HepG2 (cell line): Measurements from ENCODE around the gene KLF3.

Experiments used
- CEBPB ChIP-seq: IDR thresholded peaks from 2 replicates; pipeline ENCODE4 v1.6.1; 2011; ENCODE audit warnings: low read depth, low read length, improper control_type of control experiment, borderline replicate concordance
- MYC ChIP-seq: sonication (generic); formaldehyde crosslinking; IDR thresholded peaks from 2 replicates; pipeline ENCODE4 v1.9.0; 2021; ENCODE audit warnings: missing genetic modification reagents, borderline replicate concordance
- PAX8 ChIP-seq: sonication (generic); formaldehyde crosslinking; IDR thresholded peaks from 2 replicates; pipeline ENCODE4 v1.8.0; 2022; ENCODE audit warnings: mild to moderate bottlenecking, missing genetic modification reagents, borderline replicate concordance
- PCBP1 ChIP-seq: fragments of 200-400 bp; formaldehyde crosslinking; IDR thresholded peaks from 2 replicates; pipeline ENCODE4 v1.6.1; 2017; ENCODE audit warnings: mild to moderate bottlenecking, low read depth, low read length, borderline replicate concordance
- POLR2AphosphoS5 ChIP-seq: IDR thresholded peaks from 2 replicates; pipeline ENCODE4 v1.6.1; 2012; ENCODE audit warnings: low read depth, low read length
- RBM22 ChIP-seq: fragments of 200-400 bp; formaldehyde crosslinking; optimal IDR thresholded peaks from 2 replicates; pipeline ENCODE3; 2017; ENCODE audit warnings: mild to moderate bottlenecking, low read length, moderate library complexity
- TARDBP ChIP-seq: sonication (generic); formaldehyde crosslinking; IDR thresholded peaks from 2 replicates; pipeline ENCODE4 v1.8.0; 2022; ENCODE audit warnings: mild to moderate bottlenecking, missing genetic modification reagents
- ZKSCAN1 ChIP-seq: fragments of 150-350 bp; IDR thresholded peaks from 2 replicates; pipeline ENCODE4 v1.6.1; 2014; ENCODE audit warnings: low read length
- ZNF121 ChIP-seq: sonication (generic); formaldehyde crosslinking; IDR thresholded peaks from 2 replicates; pipeline ENCODE4 v1.5.0; 2020; ENCODE audit warnings: mild to moderate bottlenecking, missing genetic modification reagents

DNA sequence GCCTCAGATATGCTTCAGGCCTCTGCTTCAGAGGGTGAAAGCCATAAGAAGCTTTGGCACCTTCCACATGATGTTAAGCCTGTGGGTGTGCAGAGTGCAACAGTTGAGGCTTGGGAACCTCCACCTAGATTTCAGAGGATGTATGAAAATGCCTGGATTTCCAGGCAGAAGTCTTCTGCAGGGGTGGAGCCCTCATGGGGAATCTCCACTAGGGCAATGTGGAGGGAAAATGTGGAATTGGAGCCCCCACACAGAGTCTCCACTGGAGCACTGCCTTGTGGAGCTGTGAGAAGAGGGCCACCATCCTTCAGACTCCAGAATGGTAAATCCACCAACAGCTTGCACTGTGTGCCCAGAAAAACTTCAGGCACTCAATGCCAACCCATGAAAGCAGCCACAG lies 83.6 kb downstream of the KLF3 start:
- TF ChIP-seq POLR2AphosphoS5 (no peak), TARDBP (CRISPR knock-in tag) (no peak), ZNF121 (no peak), CEBPB (no peak), ZKSCAN1 (no peak), RBM22 (no peak), MYC (CRISPR knock-in tag) (no peak), PAX8 (CRISPR knock-in tag) (no peak), PCBP1 (no peak)
